GM12878 (cell line): ENCODE measurements around the gene SCYGR1. TPM values are rescaled to one million over a fixed set of nuclear protein-coding genes. Genes with fewer than 3 reads are reported as not detected.

ENCODE experiments used
- ATAC-seq: fragments of 200-7000 bp; cut with Tn5 transposase; 3 replicates; pipeline ENCODE4 v1.9.1; 2020; ENCODE audit warnings: mild to moderate bottlenecking, moderate library complexity
- BruUV-seq: library from RNA; stranded (reverse); fragments of 400-500 nt; replicated peaks from 2 replicates; lab custom pipeline; 2021; lab: Mats Ljungman, UMichigan
- CTCF ChIA-PET: fragments of 300-600 bp; sonication (Branson Sonifier 250); formaldehyde crosslinking; extraction: SDS; loops from one replicate; lab custom pipeline; 2021; ENCODE audit warnings: inconsistent platforms; lab: Yijun Ruan, JAX
- POLR2A ChIA-PET: fragments of 350-600 bp; formaldehyde crosslinking; extraction: SDS; loops from one replicate; lab custom pipeline; 2021; ENCODE audit warnings: inconsistent platforms; lab: Charles Lee
- RAD21 ChIA-PET: fragments of 300-600 bp; sonication (Branson Sonifier 250); formaldehyde crosslinking; loops from one replicate; lab custom pipeline; 2023; ENCODE audit warnings: antibody characterized with exemption; ENCODE audit not compliant: unreplicated experiment; lab: Charles Lee
- SMC1A ChIA-PET: fragments of 300-600 bp; sonication (Branson Sonifier 250); formaldehyde crosslinking; loops from one replicate; lab custom pipeline; 2023; ENCODE audit not compliant: unreplicated experiment, uncharacterized antibody; lab: Charles Lee
- DNase-seq: peaks from one replicate; pipeline ENCODE4 v3.0.0-alpha.2; 2011; ENCODE audit warnings: low read depth, low spot score
- FAIRE-seq: peaks from 3 replicates; lab custom pipeline; 2011; peaks lifted over from hg19 to GRCh38; lab: Jason Lieb, UNC
- H2AFZ ChIP-seq: 2 replicates; pipeline ENCODE4 v1.6.0; 2011; ENCODE audit warnings: low read depth, low read length, control low read depth; ENCODE audit not compliant: control insufficient read depth
- H3K27ac ChIP-seq: 2 replicates; pipeline ENCODE4 v1.5.1; 2011; ENCODE audit warnings: control low read depth; ENCODE audit not compliant: control insufficient read depth, insufficient read depth
- H3K27me3 ChIP-seq, 2 experiments: replicated peaks in 1 of 2; 2 replicates each; pipeline versions ENCODE4 v1.6.0 to v1.6.1; 2011; ENCODE audit warnings: low read length in 1 of 2; ENCODE audit not compliant: control insufficient read depth in 2 of 2, insufficient read depth in 2 of 2
- H3K36me3 ChIP-seq, 2 experiments: 2 replicates each; pipeline ENCODE4 v1.5.1; 2011; ENCODE audit warnings: low read length in 1 of 2; ENCODE audit not compliant: control insufficient read depth in 2 of 2, insufficient read depth in 2 of 2
- H3K4me1 ChIP-seq: 2 replicates; pipeline ENCODE4 v1.6.1; 2011; ENCODE audit warnings: mild to moderate bottlenecking, low read length, moderate library complexity, mixed read lengths; ENCODE audit not compliant: control insufficient read depth, insufficient read depth
- H3K4me2 ChIP-seq: 2 replicates; pipeline ENCODE4 v1.6.0; 2011; ENCODE audit warnings: control low read depth; ENCODE audit not compliant: control insufficient read depth, insufficient read depth
- H3K4me3 ChIP-seq: fragments of 200-600 bp; sonication (generic); 2 replicates; pipeline ENCODE4 v1.5.1; 2016
- H3K79me2 ChIP-seq: 2 replicates; pipeline ENCODE4 v1.6.0; 2011; ENCODE audit warnings: low read length; ENCODE audit not compliant: control insufficient read depth, insufficient read depth
- H3K9ac ChIP-seq: 2 replicates; pipeline ENCODE4 v1.8.0; 2011; ENCODE audit warnings: low read length, control low read depth, mixed read lengths; ENCODE audit not compliant: control insufficient read depth, insufficient read depth
- H3K9me3 ChIP-seq: replicated peaks from 3 replicates; pipeline ENCODE4 v1.5.1; 2011; ENCODE audit warnings: mild to moderate bottlenecking, low read length; ENCODE audit not compliant: control insufficient read depth, insufficient read depth
- H4K20me1 ChIP-seq: 2 replicates; pipeline ENCODE4 v1.6.0; 2011; ENCODE audit not compliant: control insufficient read depth, insufficient read depth
- BMI1 ChIP-seq: fragments of 450-650 bp; IDR thresholded peaks from 2 replicates; pipeline ENCODE4 v1.6.1; 2016; ENCODE audit warnings: mild to moderate bottlenecking, moderate library complexity, borderline replicate concordance
- CBX3 ChIP-seq: fragments of 200-600 bp; sonication (generic); IDR thresholded peaks from 2 replicates; pipeline ENCODE4 v1.6.1; 2016; ENCODE audit warnings: low read depth, borderline replicate concordance
- CBX5 ChIP-seq: sonication (generic); IDR thresholded peaks from 2 replicates; pipeline ENCODE4 v1.6.1; 2016; ENCODE audit warnings: low read depth, moderate library complexity, mild to moderate bottlenecking, inconsistent platforms
- CREM ChIP-seq: IDR thresholded peaks from 2 replicates; pipeline ENCODE4 v1.6.1; 2014; ENCODE audit warnings: antibody characterized with exemption, low read depth
- CTCF ChIP-seq, 3 experiments: IDR thresholded peaks in 2 of 3; conservative IDR thresholded peaks in 1 of 3; 2 replicates each; pipeline ENCODE4 v1.5.1; 2011; ENCODE audit warnings: low read depth in 3 of 3, low read length in 3 of 3, mild to moderate bottlenecking in 3 of 3, control low read depth in 2 of 3, moderate library complexity in 2 of 3, inconsistent platforms in 1 of 3, mixed read lengths in 1 of 3; ENCODE audit not compliant: control insufficient read depth in 2 of 3, insufficient read depth in 1 of 3; ENCODE audit errors: extremely low read depth in 1 of 3
- E4F1 ChIP-seq: fragments of 450-650 bp; IDR thresholded peaks from 2 replicates; pipeline ENCODE4 v1.6.1; 2018; ENCODE audit warnings: borderline replicate concordance, mild to moderate bottlenecking; ENCODE audit not compliant: partially characterized antibody
- EP300 ChIP-seq, 2 experiments: fragments of 150-350 bp in 1 of 2; IDR thresholded peaks; 2 replicates each; pipeline ENCODE4 v1.6.1; 2011 to 2012; ENCODE audit warnings: low read depth in 2 of 2, low read length in 2 of 2, borderline replicate concordance in 1 of 2, improper control_type of control experiment in 1 of 2, inconsistent platforms in 1 of 2; ENCODE audit not compliant: control insufficient read depth in 1 of 2
- IKZF1 ChIP-seq: fragments of 450-650 bp; conservative IDR thresholded peaks from 2 replicates; pipeline ENCODE4 v1.6.1; 2017; ENCODE audit warnings: antibody characterized with exemption, mild to moderate bottlenecking
- IRF3 ChIP-seq: fragments of 450-650 bp; IDR thresholded peaks from 2 replicates; pipeline ENCODE4 v1.6.1; 2014; ENCODE audit warnings: mild to moderate bottlenecking
- NR2F1 ChIP-seq: fragments of 450-650 bp; conservative IDR thresholded peaks from 2 replicates; pipeline ENCODE4 v1.6.1; 2017; ENCODE audit warnings: mild to moderate bottlenecking
- POU2F2 ChIP-seq: IDR thresholded peaks from 3 replicates; pipeline ENCODE4 v1.6.1; 2011; ENCODE audit warnings: low read depth, mild to moderate bottlenecking, low read length, borderline replicate concordance
- SMAD5 ChIP-seq: IDR thresholded peaks from 2 replicates; pipeline ENCODE4 v1.6.1; 2016; ENCODE audit warnings: antibody characterized with exemption, low read depth
- ZZZ3 ChIP-seq: IDR thresholded peaks from 2 replicates; pipeline ENCODE4 v1.6.1; 2011; ENCODE audit warnings: low read depth; ENCODE audit not compliant: control insufficient read depth, insufficient read length
- WGBS: methylation state at CpG from one replicate; pipeline ENCODE4 v1.1.6; 2016; ENCODE audit warnings: low lambda C conversion rate; ENCODE audit not compliant: insufficient replicate concordance, insufficient coverage; ENCODE audit errors: missing lambda C conversion rate; 5-methylcytosine and 5-hydroxymethylcytosine counted together
- in situ Hi-C: fragments of 300-500 bp; cut with MboI; formaldehyde crosslinking; loops from 9 replicates; pipeline ENCODE4 v1.14.3; 2018; ENCODE audit warnings: mixed read lengths
- intact Hi-C: fragments of 100-400 bp; cut with micrococcal nuclease; formaldehyde crosslinking; loops from one replicate; pipeline ENCODE4 v1.14.2; 2022; ENCODE audit not compliant: unreplicated experiment
- polyA plus RNA-seq, 11 experiments: library from polyadenylated mRNA; depleted of rRNA in 4 of 11; unstranded in 6 of 11; stranded (reverse) in 5 of 11; fragments of >200 nt; fragmentation: Nextera tagmentation in 4 of 11; fragmentation: Illumina TruSeq in 1 of 11; extraction: Ambion mirVana in 4 of 11; extraction: Trizol in 1 of 11; gene quantifications; 1 replicate in 1 of 11; 2 replicates in 10 of 11; pipeline versions ENCODE4 v1.2.1 to v1.2.3, GENCODE V29; 2011 to 2016; ENCODE audit warnings: inconsistent platforms in 2 of 11, missing spikeins in 2 of 11, low read depth in 1 of 11
- total RNA-seq, 4 experiments: library from RNA; depleted of rRNA in 3 of 4; stranded (reverse); fragments of >200 nt in 3 of 4; fragmentation: Illumina TruSeq in 1 of 4; extraction: Trizol in 1 of 4; gene quantifications; 2 replicates each; pipeline versions ENCODE4 v1.2.1 to v1.2.3, GENCODE V29; 2013 to 2021
- TF ChIP-seq, protein P1 (sequence below): fragments of 450-650 bp; formaldehyde crosslinking; IDR thresholded peaks from 2 replicates; pipeline ENCODE4 v1.4.0; 2022; ENCODE audit warnings: mild to moderate bottlenecking, moderate library complexity

SCYGR1 gene
- total and polyA plus RNA-seq, 10 of the 15 experiments (the other 5 are each of a cell fraction or from before 2014, with no cell fraction given), result not detected

GRCh38 chr2:227407591-227408151, 19.9 kb upstream of the SCYGR1 start:
- DNase-seq, result no peak
- H2AFZ ChIP-seq, result no peak overlapping the region
- H3K9me3 ChIP-seq, result no peaks in the 10 kb centered on the region
- no peak overlapping the region for H3K4me3 ChIP-seq
- no peak overlapping the region for H3K4me2 ChIP-seq
- CTCF ChIA-PET, result interaction anchor here (0.7 to 7.4 kb wide), 31 partner anchors 11 to 454 kb away, joined by 3 to 127 read pairs (median 10); partner anchors contain the start of gene SCYGR1
- H3K4me1 ChIP-seq, result peaks cover 25% of the 10 kb centered on the region
- POLR2A ChIA-PET, result interaction anchor here (1.1 kb wide), 1 partner anchor 53 kb away, joined by 4 read pairs; no protein-coding TSS in a partner anchor
- BruUV-seq, result no TSS peak
- no peaks in the 10 kb centered on the region for H3K79me2 ChIP-seq
- SMC1A ChIA-PET, result interaction anchor here (0.6 to 13.3 kb wide), 20 partner anchors 8 to 358 kb away, joined by 3 to 191 read pairs (median 8); no protein-coding TSS in a partner anchor
- no peak overlapping the region for H3K9ac ChIP-seq
- intact Hi-C loops, result loop anchor here (2.0 to 10.0 kb wide), 5 partner anchors 65 to 447 kb away; partner anchors contain the start of gene AGFG1
- H3K36me3 ChIP-seq, result no peaks in the 10 kb centered on the region
- H3K27me3 ChIP-seq, result no peaks in the 10 kb centered on the region
- 94% methylated on average over 16 of the region's 16 CpGs for WGBS
- no peak overlapping the region for H3K27ac ChIP-seq
- RAD21 ChIA-PET, result interaction anchor here (0.9 to 5.2 kb wide), 19 partner anchors 8 to 455 kb away, joined by 3 to 61 read pairs (median 6); no protein-coding TSS in a partner anchor
- FAIRE-seq, result no peak
- no peak for ATAC-seq
- H4K20me1 ChIP-seq, result no peaks in the 10 kb centered on the region
- in situ Hi-C loops, result loop anchor here (10.0 kb wide), 1 partner anchor 357 kb away; no protein-coding TSS in a partner anchor
- TF ChIP-seq NR2F1, result peak; percentile 50
- 0 out of 2 replicates have a peak, but pooled peaks have one; percentile 13 for TF ChIP-seq IKZF1
- no peak for TF ChIP-seq CBX5
- TF ChIP-seq CTCF (IDR thresholded peaks at IDR 0.05 in 2 of 3, conservative IDR thresholded peaks at IDR 0.05 in 1 of 3; ENCODE audit: control insufficient read depth in 2 of 3, extremely low read depth in 1 of 3, insufficient read depth in 1 of 3, low read depth in 3 of 3, low read length in 3 of 3), result peak in 1 of 3 experiments; percentile 14; a peak in 2 of 6 replicates
- TF ChIP-seq CREM, result no peak
- no peak for TF ChIP-seq IRF3
- no peak for TF ChIP-seq ZZZ3
- TF ChIP-seq E4F1, result no peak
- TF ChIP-seq EP300 (IDR thresholded peaks at IDR 0.05; ENCODE audit: borderline replicate concordance in 1 of 2, control insufficient read depth in 1 of 2, low read depth in 2 of 2, low read length in 2 of 2), result no peak
- no peak for TF ChIP-seq POU2F2
- TF ChIP-seq, protein P1, sequence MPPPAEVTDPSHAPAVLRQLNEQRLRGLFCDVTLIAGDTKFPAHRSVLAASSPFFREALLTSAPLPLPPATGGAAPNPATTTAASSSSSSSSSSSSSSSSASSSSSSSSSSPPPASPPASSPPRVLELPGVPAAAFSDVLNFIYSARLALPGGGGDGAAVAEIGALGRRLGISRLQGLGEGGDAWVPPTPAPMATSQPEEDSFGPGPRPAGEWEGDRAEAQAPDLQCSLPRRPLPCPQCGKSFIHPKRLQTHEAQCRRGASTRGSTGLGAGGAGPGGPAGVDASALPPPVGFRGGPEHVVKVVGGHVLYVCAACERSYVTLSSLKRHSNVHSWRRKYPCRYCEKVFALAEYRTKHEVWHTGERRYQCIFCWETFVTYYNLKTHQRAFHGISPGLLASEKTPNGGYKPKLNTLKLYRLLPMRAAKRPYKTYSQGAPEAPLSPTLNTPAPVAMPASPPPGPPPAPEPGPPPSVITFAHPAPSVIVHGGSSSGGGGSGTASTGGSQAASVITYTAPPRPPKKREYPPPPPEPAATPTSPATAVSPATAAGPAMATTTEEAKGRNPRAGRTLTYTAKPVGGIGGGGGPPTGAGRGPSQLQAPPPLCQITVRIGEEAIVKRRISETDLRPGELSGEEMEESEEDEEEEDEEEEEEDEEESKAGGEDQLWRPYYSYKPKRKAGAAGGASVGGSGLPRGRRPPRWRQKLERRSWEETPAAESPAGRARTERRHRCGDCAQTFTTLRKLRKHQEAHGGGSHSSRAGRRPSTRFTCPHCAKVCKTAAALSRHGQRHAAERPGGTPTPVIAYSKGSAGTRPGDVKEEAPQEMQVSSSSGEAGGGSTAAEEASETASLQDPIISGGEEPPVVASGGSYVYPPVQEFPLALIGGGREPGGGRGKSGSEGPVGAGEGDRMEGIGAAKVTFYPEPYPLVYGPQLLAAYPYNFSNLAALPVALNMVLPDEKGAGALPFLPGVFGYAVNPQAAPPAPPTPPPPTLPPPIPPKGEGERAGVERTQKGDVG, result no peak
- no peak for TF ChIP-seq SMAD5
- no peak for TF ChIP-seq CBX3
- TF ChIP-seq BMI1, result no peak
